GM18507 (cell line): ENCODE data around the gene AMHR2.
"Not testable (repeated sequence)": the region's sequence is repeated elsewhere in the genome, so short reads cannot be mapped to it uniquely, and the experiment has no call there.

Experiments
- DNase-seq: peaks from one replicate; pipeline ENCODE4 v3.0.0; 2011; ENCODE audit warnings: low read depth; ENCODE audit not compliant: insufficient read length; ENCODE audit errors: extremely low spot score
- FAIRE-seq: peaks from 2 replicates; lab custom pipeline; 2011; peaks lifted over from hg19 to GRCh38; lab: Jason Lieb, UNC

The AMHR2 gene

DNA sequence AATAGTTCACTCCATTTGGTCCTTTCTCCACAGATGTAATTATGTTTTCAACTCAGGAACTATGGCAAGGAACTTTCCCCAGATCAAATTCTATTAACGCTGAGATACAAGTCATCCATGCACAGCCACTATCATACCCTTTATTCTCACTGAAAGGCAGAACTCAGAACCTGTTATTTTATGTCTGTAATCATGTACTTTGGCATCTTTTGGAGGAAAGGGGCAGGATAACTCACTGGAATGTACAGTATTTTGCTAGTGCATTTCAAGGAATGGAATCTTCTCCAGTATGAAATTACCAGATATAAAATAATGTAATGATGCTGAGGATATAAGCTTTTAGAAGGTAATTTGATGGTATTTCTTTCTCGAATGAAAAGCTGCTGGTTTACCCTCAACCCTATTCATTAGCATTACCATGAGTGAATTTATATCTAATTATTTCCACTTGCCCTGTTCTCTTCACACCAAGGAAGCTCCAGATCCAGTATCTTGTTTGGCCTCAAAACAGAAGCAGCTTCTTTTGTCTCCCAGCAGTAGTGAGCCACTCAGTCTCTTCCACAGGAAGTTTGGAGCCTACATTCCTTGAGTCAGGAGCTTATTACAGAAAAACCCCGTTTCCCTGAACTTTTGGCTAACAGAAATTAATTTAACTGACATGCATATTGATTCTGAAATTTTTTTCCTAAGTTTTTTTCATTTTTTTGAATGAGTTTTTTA lies 10.0 kb upstream of the AMHR2 start:
- peak; percentile 21 for FAIRE-seq
- DNase-seq = no peak

DNA sequence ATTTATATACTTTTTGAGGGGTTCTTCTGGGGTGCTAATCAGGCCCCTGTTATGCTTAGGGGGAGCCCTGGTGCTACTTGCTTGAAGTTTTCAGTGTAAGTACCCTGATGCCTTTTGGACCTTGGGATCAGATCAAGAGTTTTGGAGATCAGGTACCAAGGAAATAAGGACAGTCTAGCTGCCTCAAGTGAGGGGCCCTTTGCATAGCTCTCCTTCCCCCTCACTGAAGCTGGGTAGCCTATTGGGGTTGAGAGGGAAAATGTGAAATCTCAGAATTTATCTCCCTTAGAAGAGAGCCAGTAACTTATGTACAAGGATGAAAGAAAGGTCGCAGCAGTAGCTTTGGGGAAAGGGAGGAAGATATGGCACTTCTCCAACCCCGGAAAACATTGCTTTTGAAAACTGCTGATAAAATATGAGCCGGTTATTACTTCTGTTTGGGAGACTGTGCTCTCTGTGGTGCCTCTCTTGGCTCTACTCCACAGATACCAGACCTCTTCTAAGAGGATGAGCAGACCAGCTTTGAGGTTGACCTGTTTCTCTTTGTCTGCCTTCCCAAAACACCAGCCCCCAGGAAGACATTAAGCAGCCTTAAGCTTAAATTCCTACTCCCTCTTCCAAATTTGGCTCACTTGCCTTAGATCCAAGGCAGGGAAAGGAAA lies 8.8 kb upstream of the AMHR2 start:
- DNase-seq = no peak
- no peak for FAIRE-seq

DNA sequence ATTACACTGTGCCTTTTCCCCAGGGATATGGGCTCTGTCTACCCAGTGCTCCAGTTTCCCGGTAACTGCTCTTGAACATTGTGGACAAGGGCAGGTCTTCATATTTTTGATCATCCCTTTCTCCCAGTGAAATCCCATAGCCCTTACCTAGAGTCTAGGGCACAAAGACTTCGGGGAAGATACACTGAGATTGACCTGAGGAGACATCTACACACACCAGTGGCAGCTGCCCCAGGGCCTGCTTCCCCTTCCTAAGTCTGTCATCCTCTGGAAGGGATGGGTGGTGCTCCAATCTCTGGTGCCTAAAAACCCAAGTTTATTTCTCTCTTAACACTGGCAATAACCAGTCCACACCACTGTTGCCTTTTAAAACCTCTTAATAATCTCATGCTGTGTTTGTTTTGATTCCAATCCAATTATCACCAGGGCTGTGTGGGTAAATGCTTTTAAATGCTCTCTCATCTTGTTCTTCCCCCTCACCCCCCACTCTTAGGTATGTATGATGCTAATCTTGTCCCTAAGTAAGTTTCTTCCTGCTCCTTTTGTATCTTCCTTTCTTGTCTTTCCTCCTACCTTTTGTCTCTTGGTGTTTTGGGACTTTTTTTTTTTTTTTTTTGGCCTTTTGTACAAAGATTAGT lies 7.8 kb upstream of the AMHR2 start:
- not testable (repeated sequence) for FAIRE-seq, DNase-seq

DNA sequence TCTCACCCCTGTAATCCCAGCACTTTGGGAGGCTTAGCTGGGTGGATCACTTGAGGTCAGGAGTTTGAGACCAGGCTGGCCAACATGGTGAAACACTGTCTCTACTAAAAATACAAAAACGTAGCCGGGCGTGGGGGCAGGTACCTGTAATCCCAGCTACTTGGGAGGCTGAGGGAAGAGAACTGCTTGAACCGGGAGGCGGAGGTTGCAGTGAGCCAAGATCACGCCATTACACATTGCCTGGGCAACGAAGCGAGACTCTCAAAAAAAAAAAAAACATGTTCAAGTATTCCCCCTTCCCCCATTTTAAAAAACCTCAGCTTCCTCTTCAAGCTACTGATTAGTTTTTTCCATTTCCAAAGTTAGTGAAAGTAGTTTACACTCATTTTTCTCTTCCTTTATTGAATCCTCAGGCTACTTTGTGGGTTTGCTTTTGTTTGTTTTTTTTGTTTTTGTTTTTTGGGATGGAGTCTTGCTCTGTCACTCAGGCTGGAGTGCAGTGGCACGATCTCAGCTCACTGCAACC lies 6.3 kb upstream of the AMHR2 start:
- not testable (repeated sequence) for DNase-seq
- peak; percentile 76 for FAIRE-seq

DNA sequence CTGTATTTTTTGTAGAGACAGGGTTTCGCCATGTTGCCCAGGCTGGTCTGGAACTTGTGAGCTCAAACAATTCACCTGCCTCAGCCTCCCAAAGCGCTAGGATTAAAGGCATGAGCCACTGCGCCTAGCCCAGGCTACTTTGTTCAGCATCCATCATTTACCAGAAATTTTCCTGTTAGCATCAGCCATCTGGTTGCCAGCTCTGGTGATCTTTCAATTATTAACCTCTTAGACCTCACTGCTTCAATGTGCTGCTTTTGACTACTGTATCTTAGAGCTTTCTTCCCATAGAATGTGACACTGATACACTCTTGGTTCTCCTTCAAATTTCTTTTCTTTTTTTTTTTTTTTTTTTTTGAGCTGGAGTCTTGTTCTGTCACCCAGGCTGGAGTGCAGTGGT lies 5.4 kb upstream of the AMHR2 start:
- FAIRE-seq (peak; percentile 67), DNase-seq (no peak)

DNA sequence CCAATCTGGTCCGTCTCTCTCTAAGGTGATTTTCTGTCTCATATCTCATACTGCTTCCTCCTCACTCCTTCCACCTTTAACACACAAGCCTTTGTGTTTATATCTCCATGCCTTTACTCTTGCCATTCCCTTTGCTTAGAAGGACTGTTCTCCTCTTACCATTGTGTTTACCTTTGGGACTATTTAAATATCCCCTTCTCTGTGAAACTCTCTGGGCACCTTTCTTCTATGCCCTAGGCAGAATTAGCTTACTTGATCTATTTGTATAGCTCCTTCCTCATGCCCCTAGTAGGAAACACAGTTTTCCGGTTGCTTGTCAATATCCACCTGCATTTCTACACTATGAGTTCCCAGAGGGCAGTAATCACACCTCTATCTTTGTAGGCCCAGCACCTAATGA lies 3.9 kb upstream of the AMHR2 start:
- no peak for FAIRE-seq
- no peak for DNase-seq

DNA sequence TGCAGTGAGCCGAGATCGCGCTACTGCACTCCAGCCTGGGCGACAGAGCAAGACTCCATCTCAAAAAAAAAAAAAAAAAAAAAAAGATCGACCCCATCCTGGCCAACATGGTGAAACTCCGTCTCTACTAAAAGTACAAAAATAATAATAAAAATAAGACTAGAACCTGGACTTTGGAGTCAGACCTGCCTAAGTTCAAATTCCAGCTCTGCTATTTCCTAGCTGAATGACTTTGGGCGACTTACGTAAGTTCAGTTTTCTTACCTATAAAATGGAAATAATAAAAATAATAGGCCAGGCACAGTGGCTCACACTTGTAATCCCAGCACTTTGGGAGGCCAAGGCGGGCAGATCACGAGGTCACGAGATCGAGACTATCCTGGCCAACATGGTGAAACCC lies 1.4 kb upstream of the AMHR2 start:
- FAIRE-seq, DNase-seq: not testable (repeated sequence)

DNA sequence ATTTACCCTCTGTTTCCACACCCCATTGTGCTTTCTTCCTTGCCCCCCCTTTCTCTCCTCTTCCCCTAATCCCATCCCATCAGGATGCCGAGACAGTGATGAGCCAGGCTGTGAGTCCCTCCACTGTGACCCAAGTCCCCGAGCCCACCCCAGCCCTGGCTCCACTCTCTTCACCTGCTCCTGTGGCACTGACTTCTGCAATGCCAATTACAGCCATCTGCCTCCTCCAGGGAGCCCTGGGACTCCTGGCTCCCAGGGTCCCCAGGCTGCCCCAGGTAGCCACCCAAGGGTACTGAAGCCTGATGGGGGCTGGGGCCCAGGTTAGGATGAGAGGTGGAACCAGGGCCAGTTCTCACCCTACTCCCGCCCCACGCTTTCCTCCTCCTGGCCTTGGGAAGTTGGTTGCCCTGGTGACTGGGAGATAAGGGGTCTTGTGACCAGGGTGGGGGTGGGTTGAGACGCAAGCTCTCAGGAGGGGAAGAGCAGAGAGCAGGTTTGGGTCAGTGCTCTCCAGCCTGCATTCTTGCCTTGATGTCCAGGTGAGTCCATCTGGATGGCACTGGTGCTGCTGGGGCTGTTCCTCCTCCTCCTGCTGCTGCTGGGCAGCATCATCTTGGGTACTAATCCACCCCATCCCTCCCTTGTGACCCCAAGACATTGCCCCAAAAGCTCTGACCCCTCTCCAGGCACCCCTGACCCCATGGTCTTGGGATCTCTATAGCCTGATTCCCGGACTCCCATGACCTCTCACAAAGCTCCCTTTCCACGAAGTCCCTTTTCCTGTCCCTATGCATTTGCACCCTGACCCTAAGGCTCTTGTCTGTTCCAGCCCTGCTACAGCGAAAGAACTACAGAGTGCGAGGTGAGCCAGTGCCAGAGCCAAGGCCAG lies 1.2 kb downstream of the AMHR2 start:
- FAIRE-seq (no peak), DNase-seq (no peak)

DNA sequence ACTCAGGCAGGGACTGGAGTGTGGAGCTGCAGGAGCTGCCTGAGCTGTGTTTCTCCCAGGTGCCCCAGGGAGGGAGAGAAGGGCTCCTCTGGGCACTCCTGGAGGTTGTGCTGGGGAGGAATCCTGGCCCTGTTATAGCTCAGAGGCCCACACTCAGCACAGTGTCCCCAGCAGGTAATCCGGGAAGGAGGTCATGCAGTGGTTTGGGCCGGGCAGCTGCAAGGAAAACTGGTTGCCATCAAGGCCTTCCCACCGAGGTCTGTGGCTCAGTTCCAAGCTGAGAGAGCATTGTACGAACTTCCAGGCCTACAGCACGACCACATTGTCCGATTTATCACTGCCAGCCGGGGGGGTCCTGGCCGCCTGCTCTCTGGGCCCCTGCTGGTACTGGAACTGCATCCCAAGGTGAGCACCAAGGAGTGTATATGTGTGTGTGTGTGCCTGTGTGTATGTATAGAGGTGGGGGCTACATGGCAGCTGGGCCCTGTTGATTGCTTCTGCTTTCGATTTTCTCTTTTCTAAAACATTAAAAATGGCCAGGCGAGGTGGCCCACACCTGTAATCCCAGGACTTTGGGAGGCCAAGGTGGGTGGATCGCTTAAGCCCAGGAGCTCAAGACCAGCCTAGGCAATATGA lies 2.0 kb downstream of the AMHR2 start:
- no peak for FAIRE-seq
- no peak for DNase-seq

DNA sequence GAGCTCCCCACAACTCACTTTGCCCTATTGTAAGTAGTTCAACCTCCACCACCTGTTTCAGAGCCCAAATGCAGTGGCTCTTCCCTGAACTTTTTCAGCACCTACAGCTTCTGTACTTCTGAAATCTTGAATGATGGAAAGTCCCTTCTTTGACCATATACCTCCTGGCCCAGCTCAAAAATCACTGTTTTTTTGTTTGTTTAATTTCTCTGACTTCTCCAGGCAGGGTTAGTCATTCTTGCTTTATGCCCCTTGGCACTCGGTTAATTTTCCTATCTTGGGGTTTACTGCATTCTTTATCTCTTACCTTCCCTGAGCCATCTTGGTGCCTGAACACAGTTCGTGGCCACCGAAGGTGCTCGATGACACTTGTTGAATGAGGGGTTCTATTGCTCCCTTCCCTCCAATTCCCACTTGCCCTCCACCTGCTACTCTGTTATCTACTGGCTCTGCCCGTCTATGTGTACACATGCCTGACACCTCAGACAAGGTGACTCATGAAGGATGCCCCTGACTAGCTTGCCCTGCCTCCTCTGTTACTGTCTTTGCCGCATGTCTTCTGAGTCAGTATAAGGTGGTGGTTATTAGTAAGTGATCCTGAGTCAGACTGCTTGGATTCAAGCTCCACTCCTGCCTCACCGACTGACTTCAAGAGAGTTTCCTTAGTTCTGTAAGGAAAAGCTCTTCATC lies 4.4 kb downstream of the AMHR2 start:
- FAIRE-seq (no peak), DNase-seq (no peak)

DNA sequence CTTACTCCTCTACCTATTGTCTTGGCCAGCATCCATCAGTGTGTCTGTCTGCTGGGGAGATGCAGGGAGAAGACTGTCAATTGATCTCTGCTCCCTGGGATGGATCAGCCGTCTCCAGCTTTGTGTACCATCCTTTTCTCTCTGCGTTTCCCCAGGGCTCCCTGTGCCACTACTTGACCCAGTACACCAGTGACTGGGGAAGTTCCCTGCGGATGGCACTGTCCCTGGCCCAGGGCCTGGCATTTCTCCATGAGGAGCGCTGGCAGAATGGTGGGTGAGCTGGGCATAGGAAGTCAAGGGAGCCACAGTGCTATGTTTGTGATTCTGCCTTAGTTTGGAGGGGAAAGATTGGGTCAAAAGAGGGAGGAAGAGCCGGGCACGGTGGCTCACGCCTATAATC lies 5.1 kb downstream of the AMHR2 start:
- no peak for DNase-seq
- no peak for FAIRE-seq

DNA sequence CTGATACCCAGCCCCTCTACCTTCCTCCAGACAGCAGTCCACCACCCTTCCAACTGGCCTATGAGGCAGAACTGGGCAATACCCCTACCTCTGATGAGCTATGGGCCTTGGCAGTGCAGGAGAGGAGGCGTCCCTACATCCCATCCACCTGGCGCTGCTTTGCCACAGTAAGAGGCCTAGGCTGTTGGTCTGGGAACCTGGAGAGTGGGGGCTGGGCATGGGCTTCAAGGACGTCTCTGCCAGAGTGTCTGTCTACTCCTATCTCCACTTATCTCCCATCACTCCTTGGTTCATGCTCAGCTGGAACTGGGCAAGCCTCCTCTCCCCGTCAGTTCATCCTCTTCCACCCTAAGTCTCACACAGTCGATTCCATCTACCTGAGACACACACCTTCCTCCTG lies 6.5 kb downstream of the AMHR2 start:
- FAIRE-seq = no peak
- DNase-seq = no peak

DNA sequence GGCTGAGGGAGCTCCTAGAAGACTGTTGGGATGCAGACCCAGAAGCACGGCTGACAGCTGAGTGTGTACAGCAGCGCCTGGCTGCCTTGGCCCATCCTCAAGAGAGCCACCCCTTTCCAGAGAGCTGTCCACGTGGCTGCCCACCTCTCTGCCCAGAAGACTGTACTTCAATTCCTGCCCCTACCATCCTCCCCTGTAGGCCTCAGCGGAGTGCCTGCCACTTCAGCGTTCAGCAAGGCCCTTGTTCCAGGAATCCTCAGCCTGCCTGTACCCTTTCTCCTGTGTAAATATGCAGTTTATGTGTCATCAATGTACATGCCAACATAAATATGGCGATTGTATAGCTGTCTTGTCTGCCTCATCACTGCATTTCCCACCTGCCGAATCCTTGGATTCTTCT lies 7.5 kb downstream of the AMHR2 start:
- FAIRE-seq (no peak), DNase-seq (no peak)

DNA sequence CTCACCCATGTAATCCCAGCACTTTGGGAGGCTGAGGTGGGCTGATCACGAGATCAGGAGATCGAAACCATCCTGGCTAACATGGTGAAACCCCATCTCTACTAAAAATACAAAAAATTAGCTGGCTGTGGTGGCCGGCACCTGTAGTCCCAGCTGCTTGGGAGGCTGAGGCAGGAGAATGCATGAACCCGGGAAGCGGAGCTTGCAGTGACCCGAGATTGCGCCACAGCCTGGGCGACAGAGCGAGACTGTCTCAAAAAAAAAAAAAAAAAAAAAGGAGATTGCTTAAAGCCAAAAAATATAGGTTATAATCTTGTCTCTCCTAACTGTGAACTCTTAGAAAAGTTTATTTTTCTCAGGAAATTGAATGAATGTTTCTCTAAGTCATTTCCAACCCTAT lies 11.7 kb downstream of the AMHR2 start:
- not testable (repeated sequence) for DNase-seq, FAIRE-seq

DNA sequence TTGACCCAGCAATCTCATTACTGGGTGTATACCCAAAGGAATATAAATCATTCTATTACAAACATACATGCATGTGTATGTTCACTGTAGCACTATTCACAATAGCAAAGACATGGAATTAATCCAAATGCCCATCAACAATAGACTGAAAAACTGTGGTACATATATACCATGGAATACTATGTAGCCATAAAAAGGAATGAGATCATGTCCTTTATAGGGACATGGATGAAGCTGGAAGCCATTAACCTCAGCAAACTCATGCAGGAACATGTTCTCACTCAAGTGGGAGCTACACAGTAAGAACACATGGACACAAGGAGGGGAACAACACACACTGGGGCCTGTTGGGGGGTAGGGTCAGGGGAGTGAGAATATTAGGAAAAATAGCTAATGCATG lies 15.9 kb downstream of the AMHR2 start:
- not testable (repeated sequence) for DNase-seq, FAIRE-seq

DNA sequence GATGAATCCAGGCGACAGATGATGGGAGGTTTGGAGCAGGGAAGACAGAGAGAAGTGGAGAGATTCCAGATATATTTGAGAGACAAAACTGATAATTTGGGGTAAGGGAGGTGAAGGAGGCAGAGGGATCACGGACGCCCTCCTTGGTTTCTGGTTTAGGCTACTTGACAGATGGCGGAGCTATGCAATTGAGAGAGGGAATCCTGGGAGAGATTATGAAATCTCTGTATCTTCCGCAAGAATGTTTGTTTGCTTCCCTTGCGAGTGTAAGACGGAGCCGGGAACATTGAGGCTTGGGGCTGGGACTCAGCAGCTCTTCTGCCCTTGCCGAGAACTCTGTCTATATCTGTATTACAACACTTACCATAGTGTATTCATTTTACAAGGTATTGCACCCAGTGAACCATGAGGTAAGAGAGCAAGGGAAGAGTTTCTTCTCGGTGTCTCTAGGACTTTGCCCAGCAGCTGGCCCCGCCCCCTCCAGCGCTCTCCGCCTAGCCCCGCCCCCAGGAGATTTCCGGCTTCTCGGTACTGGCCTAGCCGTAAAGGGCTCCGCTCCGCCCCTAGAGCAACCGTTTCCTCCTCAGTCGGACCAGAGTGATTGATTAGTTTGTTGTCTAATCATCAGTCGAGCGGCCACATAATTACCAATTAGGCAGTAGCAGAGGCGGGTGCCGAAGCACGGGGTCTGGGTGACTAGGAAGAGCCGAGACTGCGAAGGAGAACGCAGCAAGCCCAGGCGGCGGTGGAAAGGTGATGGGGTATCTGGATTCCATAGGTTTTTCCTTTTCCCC lies 17.6 kb downstream of the AMHR2 start, which contains the start of gene PRR13:
TSS of gene PRR13 (plus strand) at position 695 of the 794 bp plus-strand sequence. CDS start 981 bp downstream, outside the sequence.
- DNase-seq (peak; percentile 90), FAIRE-seq (peak; percentile 96)

DNA sequence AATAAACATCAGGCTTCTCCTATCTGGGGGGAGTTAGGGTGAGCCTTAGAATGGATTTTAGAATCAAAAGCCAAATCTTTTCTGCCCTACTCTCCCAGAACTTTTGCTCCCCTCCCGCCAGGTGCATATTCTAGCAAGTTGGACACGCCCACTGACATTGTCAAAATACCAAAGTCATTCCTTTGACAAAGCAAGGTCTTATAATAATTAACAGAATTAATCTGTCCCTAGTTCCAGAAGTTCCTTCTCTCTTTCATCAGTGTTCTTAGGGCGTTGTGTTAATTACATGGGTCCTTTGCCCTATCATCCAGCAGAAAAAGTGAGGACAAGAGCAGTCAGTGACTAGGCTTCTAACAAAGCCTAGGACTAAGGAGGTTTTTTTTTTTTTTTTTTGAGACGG lies 20.3 kb downstream of the AMHR2 start:
- FAIRE-seq (no peak), DNase-seq (no peak)
